ENCODE measurements around the gene TMEM212. TPM values are rescaled to one million over a fixed set of nuclear protein-coding genes. Genes with fewer than 3 reads are reported as not detected.

Gene TMEM212
- total RNA-seq, 1 experiment from 2014 or later, result not detected

DNA sequence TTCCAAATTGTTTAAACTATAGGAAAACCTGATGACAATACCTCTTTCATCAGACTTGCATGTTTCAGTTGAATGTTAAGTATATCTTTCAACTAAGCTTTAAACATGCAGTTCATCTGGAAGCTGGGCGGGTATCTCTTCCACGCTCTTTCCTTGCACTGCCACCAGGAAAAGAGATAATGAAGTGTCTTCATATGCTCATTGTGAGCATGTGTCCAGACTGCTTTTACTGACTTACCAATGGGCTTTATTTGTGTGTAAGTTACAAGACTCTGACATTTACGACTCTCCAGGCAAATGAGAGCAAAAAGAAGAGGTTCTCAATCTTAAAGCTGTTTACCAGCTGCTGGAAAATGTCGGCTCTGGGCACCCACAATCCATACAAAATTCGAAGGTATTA is 52.8 kb downstream of the TMEM212 start:
- H3K56ac ChIP-seq (ENCODE audit: insufficient read length, low read depth, low read length), result no peak overlapping the region
- WGBS (ENCODE audit: extremely low coverage, insufficient read length, low lambda C conversion rate), result no CpG with 5 or more reads among the region's 5 CpGs
- Mint-ChIP-seq H3K27me3 (ENCODE audit: low read depth) (no peaks in the 10 kb centered on the region; the same call in 1 of the 2 replicates), H3K27ac (no peak overlapping the region), H3K36me3 (ENCODE audit: insufficient read depth in 1 of 3, low read depth in 3 of 3) (no peaks in the 10 kb centered on the region), H3K4me1 (peaks cover 5 to 9% of the 10 kb centered on the region in 2 experiments), H3K4me3 (no peak overlapping the region), H3K9me3 (no peaks in the 10 kb centered on the region)
- no peak overlapping the region for H2BK12ac ChIP-seq (ENCODE audit: insufficient read length, low read depth, low read length)
- no peak overlapping the region for H4K91ac ChIP-seq (ENCODE audit: insufficient read length, low read depth, low read length)
- no peak overlapping the region for H2BK5ac ChIP-seq (ENCODE audit: insufficient read length, low read length)
- no peak overlapping the region for H2BK120ac ChIP-seq (ENCODE audit: low read depth, low read length, poor library complexity, severe bottlenecking)
- H3K14ac ChIP-seq (ENCODE audit: insufficient read depth, low read length), result no peak overlapping the region
- no peak overlapping the region for H2AK5ac ChIP-seq (ENCODE audit: insufficient read length, low read length)
- H3K27ac ChIP-seq (ENCODE audit: insufficient read length, low read depth, low read length), result no peak overlapping the region
- no peak overlapping the region for H3K18ac ChIP-seq (ENCODE audit: insufficient read length, low read depth, low read length)
- H3K9me3 ChIP-seq (ENCODE audit: control insufficient read depth, low read depth, low read length), result no peaks in the 10 kb centered on the region
- H3K4ac ChIP-seq (ENCODE audit: low read depth, low read length), result no peak overlapping the region
- H4K5ac ChIP-seq (ENCODE audit: insufficient read length, low read depth, low read length), result no peak overlapping the region
- no peaks in the 10 kb centered on the region for H3K79me2 ChIP-seq (ENCODE audit: insufficient read depth, low read length)
- no peak overlapping the region for H2AFZ ChIP-seq (ENCODE audit: low read length)
- H3T11ph ChIP-seq (ENCODE audit: low read length), result no peak overlapping the region
- H3K4me1 ChIP-seq (ENCODE audit: insufficient read depth, low read length), result peaks cover 2% of the 10 kb centered on the region; the same call in 1 of the 2 replicates
- H4K20me1 ChIP-seq (ENCODE audit: control insufficient read depth, insufficient read depth, insufficient read length), result no peaks in the 10 kb centered on the region
- no peaks in the 10 kb centered on the region for H3K27me3 ChIP-seq (ENCODE audit: insufficient read depth, low read length)
- no peak overlapping the region for H2BK15ac ChIP-seq (ENCODE audit: low read depth, low read length)
- H3K9ac ChIP-seq (ENCODE audit: extremely low read depth, insufficient read length, low read length), result no peak overlapping the region
- TF ChIP-seq, protein P1, sequence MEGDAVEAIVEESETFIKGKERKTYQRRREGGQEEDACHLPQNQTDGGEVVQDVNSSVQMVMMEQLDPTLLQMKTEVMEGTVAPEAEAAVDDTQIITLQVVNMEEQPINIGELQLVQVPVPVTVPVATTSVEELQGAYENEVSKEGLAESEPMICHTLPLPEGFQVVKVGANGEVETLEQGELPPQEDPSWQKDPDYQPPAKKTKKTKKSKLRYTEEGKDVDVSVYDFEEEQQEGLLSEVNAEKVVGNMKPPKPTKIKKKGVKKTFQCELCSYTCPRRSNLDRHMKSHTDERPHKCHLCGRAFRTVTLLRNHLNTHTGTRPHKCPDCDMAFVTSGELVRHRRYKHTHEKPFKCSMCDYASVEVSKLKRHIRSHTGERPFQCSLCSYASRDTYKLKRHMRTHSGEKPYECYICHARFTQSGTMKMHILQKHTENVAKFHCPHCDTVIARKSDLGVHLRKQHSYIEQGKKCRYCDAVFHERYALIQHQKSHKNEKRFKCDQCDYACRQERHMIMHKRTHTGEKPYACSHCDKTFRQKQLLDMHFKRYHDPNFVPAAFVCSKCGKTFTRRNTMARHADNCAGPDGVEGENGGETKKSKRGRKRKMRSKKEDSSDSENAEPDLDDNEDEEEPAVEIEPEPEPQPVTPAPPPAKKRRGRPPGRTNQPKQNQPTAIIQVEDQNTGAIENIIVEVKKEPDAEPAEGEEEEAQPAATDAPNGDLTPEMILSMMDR (conservative IDR thresholded peaks at IDR 0.05), result no peak
- H2BK20ac ChIP-seq (ENCODE audit: low read depth, low read length, poor library complexity, severe bottlenecking), result no peak overlapping the region
- DNase-seq, result no peak
- no peak overlapping the region for H3K23ac ChIP-seq (ENCODE audit: insufficient read length, low read depth, low read length)
- H3K23me2 ChIP-seq (ENCODE audit: insufficient read length, low read depth, low read length, poor library complexity, severe bottlenecking), result no peaks in the 10 kb centered on the region
- no peaks in the 10 kb centered on the region for H3K79me1 ChIP-seq (ENCODE audit: insufficient read depth, low read depth, low read length, poor library complexity, severe bottlenecking)
- no peak overlapping the region for H3K4me2 ChIP-seq (ENCODE audit: insufficient read depth, insufficient read length, low read length)
- H4K8ac ChIP-seq (replicated peaks; ENCODE audit: insufficient read length, low read depth, low read length), result no peak overlapping the region

All from H9 (cell line).